Gastrocnemius medialis (tissue), 4 donors: ENCODE measurements around the gene SLC6A6.

Experiments
- CTCF ChIP-seq, 5 experiments: fragments of 450-650 bp in 3 of 5; fragments of 200-600 bp in 2 of 5; sonication (generic) in 2 of 5; IDR thresholded peaks in 4 of 5; conservative IDR thresholded peaks in 1 of 5; 1 replicate in 4 of 5; 2 replicates in 1 of 5; pipeline ENCODE4 v1.5.1; 2016 to 2019; ENCODE audit warnings: antibody characterized with exemption in 5 of 5, mild to moderate bottlenecking in 3 of 5, moderate library complexity in 3 of 5
- POLR2A ChIP-seq, 2 donors: fragments of 450-650 bp; IDR thresholded peaks; one replicate each; pipeline ENCODE4 v1.6.1; 2017; ENCODE audit warnings: antibody characterized with exemption in 2 of 2, mild to moderate bottlenecking in 2 of 2, moderate library complexity in 2 of 2

- TF ChIP-seq CTCF (IDR thresholded peaks at IDR 0.05 in 4 of 5, conservative IDR thresholded peaks at IDR 0.05 in 1 of 5) (no peak), POLR2A (IDR thresholded peaks at IDR 0.05) (no peak)
Observed at GRCh38 chr3:14464521-14464920, 62.1 kb downstream of the SLC6A6 start.
